Kidney tubule cell (primary cell): Measurements from ENCODE around the gene HSPA4L.

Experiments
- DNase-seq: peaks from one replicate; pipeline ENCODE4 v3.0.0-alpha.2; 2018; ENCODE audit warnings: low spot score

The HSPA4L gene

GRCh38 chr4:127870281-127870680 is 88.2 kb downstream of the HSPA4L start:
- no peak for DNase-seq

DNA sequence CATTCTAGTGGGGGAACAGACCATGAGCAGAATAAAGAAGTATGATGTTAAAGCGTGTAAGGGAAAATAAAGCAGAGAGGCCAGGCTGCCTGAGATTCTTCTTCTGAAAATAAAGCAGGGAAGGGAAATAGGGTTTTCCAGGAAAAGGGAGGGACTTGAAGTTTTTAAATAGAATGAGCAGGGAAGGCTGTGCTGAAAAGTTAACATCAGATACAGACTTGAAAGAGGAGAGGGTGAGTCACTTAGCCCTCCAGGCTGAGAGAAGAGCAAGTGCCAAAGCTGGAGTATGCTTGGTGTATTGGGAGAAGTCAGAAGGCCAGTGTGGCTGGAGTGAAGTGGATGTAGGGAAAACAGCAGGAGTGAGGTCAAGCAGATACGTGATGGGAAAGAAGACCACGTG is 88.6 kb downstream of the HSPA4L start:
- peak; percentile 37 for DNase-seq

DNA sequence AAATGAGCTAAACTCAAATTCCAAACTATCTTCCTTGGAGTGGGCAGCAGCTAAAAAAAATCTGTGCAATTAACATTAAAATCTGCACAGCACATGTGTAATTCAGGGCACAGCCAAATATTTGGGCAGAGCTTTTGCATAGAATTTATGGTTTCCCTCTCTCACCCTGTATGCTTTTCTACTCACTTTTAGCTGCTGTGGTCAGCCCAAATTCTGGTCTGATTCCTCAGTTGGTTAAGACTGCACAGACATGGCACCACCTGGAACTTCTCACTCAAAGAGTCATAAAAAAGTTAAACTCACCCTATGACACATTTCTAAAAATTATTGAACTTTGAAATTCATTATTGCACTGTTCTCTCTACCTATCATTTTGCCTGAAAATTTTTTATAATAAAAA is 93.7 kb downstream of the HSPA4L start:
- no peak for DNase-seq

DNA sequence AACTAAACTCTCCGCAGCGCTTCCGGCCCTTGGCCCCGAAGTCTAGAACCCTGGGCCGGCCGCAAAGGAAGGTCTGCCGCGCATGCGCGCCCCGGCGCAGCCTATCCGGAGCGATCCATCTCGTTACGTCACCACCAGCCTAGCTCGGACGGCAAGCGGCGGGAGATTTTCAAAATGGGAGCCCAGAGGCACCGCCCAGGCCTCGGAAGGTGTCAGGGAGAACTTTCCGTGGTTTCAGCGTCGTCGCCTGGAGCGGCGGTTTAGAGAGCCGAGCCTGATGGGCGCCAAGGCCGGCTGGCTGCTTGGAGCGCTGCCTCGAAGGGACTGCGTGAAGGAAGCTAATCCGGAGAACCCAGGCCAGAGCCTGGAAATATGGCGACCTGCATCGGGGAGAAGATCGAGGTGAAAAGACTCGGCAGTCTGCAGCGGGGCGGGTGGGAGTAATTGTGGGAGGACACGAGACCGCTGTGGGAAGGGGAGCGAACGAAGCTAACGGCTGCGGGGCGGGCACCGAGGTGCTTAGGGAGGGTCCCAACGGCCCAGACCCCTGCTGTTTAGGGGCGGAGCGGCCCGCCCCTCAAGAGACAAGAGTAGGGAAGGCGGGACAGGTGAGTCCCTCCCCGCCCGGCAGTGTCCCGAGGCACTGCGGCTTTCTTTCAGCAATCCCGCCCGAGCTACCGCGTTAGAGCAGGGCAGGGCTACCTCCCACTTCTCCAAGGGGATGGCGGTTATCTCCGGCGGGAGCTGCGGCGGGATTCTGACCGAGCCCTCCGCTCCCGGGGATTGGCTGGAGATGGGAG is 98.8 kb downstream of the HSPA4L start, which contains the start of gene PLK4:
PLK4 (plus strand) TSS at position 131 of the 800 bp plus-strand sequence; CDS start at position 373, 242 bp downstream.
- peak; percentile 97 for DNase-seq

DNA sequence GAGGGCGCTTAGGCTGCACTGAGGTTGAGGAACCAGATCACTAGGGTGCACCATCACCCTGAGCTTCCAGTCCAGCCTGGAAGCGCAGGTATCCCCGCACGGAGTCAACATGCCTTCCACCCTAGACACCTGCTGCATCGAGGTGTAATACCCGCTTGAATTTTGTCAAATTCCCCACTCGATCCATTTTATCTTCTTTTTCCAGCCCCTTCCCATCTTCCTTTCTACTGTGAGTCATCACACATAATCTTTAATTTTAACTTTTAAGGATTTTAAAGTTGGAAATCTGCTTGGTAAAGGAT is 99.4 kb downstream of the HSPA4L start:
- DNase-seq: no peak

DNA sequence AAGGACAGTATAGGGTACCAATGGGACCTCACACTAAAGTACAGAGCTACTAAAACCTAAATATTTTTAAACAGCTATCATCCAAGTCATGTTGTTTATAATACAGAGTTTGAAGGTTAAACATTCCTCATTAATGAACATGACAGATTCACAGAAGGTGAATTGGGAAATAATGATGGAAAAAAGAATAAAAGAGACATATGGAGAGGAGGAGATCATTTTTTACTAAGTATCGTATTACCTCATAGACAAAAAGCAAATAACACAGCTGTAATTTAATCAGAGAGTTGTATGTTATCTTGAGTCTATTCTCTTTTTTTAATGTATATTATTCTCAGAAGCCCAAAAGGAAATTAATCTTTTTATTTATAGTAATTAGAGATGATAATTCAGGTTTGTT is 106.4 kb downstream of the HSPA4L start:
- DNase-seq: no peak

DNA sequence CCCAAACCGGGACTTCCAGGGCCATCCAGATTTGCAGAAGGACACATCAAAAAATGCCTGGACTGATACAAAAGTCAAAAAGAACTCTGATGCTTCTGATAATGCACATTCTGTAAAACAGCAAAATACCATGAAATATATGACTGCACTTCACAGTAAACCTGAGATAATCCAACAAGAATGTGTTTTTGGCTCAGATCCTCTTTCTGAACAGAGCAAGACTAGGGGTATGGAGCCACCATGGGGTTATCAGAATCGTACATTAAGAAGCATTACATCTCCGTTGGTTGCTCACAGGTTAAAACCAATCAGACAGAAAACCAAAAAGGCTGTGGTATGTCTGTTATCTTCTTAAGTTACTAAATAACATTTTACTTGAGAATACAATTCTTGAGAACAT is 107.8 kb downstream of the HSPA4L start:
- no peak for DNase-seq
